ENCODE data around the gene SHH. TPM values are rescaled to one million over a fixed set of nuclear protein-coding genes. Genes with fewer than 3 reads are reported as not detected.

The SHH gene
- total and polyA plus RNA-seq, 2 experiments from 2014 or later, result not detected

DNA sequence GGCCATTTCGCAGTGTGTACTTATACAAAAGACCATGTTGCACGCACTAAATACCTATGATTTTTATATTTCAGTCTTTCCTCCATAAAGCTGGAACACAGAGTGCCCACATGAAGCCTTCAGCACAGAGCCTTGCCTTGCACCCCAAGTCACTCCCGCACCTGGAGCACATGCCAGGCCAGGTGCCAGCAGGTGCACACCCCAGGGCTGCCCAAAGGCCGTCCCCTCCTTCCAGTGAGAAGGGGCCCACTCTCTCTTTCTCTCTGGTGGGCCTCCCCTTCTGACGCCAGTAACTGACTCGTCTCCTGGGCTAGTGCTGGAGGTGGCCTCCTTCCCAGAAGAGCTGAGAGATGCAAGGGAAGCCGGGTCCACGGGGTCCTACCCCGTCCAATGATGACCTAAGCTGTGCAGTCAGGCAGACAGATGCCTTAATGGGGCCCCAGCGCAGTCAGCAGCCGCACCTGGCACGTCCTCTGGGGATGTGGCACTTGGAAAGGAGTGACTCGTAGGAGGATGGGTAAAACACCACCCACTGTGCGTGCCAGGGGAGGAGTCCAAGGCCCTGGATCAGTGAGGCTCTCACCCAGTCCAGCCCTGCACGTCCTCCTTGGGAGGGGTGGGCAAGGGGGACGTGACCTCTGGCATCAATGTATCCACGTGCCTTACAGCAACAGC, 17.7 kb upstream of the SHH start:
- Histone ChIP-seq H2AFZ (no peak overlapping the region), H3K4me1 (ENCODE audit: insufficient read depth) (no peaks in the 10 kb centered on the region), H3F3A (replicated peaks; ENCODE audit: low read depth) (no peaks in the 10 kb centered on the region), H3K36me3 (ENCODE audit: insufficient read depth) (no peaks in the 10 kb centered on the region), H3K9me2 (ENCODE audit: insufficient read depth) (no peaks in the 10 kb centered on the region), H3K4me3 (no peak overlapping the region), H3K27ac (ENCODE audit: low read depth) (no peak overlapping the region), H3K4me2 (no peak overlapping the region), H3K27me3 (ENCODE audit: insufficient read depth) (no peaks in the 10 kb centered on the region), H4K20me1 (replicated peaks; ENCODE audit: insufficient read depth) (no peaks in the 10 kb centered on the region), H3K79me2 (replicated peaks; ENCODE audit: insufficient read depth) (no peaks in the 10 kb centered on the region)
- no peak for TF ChIP-seq ZNF114 (CRISPR knock-in tag; IDR thresholded peaks at IDR 0.05)
- TF ChIP-seq ZNF331 (CRISPR knock-in tag; IDR thresholded peaks at IDR 0.05; ENCODE audit: low read depth), result no peak
- no peak for TF ChIP-seq EZH2phosphoT487 (IDR thresholded peaks at IDR 0.05; ENCODE audit: unreplicated experiment)
- TF ChIP-seq POLR2AphosphoS5 (IDR thresholded peaks at IDR 0.05; ENCODE audit: low read depth), result no peak
- TF ChIP-seq, protein P1, sequence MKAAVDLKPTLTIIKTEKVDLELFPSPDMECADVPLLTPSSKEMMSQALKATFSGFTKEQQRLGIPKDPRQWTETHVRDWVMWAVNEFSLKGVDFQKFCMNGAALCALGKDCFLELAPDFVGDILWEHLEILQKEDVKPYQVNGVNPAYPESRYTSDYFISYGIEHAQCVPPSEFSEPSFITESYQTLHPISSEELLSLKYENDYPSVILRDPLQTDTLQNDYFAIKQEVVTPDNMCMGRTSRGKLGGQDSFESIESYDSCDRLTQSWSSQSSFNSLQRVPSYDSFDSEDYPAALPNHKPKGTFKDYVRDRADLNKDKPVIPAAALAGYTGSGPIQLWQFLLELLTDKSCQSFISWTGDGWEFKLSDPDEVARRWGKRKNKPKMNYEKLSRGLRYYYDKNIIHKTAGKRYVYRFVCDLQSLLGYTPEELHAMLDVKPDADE (IDR thresholded peaks at IDR 0.05), result no peak
- TF ChIP-seq NANOG (IDR thresholded peaks at IDR 0.05; ENCODE audit: borderline replicate concordance), result no peak
- TF ChIP-seq, protein P2, sequence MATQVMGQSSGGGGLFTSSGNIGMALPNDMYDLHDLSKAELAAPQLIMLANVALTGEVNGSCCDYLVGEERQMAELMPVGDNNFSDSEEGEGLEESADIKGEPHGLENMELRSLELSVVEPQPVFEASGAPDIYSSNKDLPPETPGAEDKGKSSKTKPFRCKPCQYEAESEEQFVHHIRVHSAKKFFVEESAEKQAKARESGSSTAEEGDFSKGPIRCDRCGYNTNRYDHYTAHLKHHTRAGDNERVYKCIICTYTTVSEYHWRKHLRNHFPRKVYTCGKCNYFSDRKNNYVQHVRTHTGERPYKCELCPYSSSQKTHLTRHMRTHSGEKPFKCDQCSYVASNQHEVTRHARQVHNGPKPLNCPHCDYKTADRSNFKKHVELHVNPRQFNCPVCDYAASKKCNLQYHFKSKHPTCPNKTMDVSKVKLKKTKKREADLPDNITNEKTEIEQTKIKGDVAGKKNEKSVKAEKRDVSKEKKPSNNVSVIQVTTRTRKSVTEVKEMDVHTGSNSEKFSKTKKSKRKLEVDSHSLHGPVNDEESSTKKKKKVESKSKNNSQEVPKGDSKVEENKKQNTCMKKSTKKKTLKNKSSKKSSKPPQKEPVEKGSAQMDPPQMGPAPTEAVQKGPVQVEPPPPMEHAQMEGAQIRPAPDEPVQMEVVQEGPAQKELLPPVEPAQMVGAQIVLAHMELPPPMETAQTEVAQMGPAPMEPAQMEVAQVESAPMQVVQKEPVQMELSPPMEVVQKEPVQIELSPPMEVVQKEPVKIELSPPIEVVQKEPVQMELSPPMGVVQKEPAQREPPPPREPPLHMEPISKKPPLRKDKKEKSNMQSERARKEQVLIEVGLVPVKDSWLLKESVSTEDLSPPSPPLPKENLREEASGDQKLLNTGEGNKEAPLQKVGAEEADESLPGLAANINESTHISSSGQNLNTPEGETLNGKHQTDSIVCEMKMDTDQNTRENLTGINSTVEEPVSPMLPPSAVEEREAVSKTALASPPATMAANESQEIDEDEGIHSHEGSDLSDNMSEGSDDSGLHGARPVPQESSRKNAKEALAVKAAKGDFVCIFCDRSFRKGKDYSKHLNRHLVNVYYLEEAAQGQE (IDR thresholded peaks at IDR 0.05; ENCODE audit: unreplicated experiment), result no peak
- no peak for TF ChIP-seq JUNB (IDR thresholded peaks at IDR 0.05; ENCODE audit: unreplicated experiment)
- no peak for TF ChIP-seq STAT1 (IDR thresholded peaks at IDR 0.05; ENCODE audit: unreplicated experiment)
- no peak for TF ChIP-seq EZH2 (IDR thresholded peaks at IDR 0.05; ENCODE audit: low read depth, unreplicated experiment)
- TF ChIP-seq, protein P3, sequence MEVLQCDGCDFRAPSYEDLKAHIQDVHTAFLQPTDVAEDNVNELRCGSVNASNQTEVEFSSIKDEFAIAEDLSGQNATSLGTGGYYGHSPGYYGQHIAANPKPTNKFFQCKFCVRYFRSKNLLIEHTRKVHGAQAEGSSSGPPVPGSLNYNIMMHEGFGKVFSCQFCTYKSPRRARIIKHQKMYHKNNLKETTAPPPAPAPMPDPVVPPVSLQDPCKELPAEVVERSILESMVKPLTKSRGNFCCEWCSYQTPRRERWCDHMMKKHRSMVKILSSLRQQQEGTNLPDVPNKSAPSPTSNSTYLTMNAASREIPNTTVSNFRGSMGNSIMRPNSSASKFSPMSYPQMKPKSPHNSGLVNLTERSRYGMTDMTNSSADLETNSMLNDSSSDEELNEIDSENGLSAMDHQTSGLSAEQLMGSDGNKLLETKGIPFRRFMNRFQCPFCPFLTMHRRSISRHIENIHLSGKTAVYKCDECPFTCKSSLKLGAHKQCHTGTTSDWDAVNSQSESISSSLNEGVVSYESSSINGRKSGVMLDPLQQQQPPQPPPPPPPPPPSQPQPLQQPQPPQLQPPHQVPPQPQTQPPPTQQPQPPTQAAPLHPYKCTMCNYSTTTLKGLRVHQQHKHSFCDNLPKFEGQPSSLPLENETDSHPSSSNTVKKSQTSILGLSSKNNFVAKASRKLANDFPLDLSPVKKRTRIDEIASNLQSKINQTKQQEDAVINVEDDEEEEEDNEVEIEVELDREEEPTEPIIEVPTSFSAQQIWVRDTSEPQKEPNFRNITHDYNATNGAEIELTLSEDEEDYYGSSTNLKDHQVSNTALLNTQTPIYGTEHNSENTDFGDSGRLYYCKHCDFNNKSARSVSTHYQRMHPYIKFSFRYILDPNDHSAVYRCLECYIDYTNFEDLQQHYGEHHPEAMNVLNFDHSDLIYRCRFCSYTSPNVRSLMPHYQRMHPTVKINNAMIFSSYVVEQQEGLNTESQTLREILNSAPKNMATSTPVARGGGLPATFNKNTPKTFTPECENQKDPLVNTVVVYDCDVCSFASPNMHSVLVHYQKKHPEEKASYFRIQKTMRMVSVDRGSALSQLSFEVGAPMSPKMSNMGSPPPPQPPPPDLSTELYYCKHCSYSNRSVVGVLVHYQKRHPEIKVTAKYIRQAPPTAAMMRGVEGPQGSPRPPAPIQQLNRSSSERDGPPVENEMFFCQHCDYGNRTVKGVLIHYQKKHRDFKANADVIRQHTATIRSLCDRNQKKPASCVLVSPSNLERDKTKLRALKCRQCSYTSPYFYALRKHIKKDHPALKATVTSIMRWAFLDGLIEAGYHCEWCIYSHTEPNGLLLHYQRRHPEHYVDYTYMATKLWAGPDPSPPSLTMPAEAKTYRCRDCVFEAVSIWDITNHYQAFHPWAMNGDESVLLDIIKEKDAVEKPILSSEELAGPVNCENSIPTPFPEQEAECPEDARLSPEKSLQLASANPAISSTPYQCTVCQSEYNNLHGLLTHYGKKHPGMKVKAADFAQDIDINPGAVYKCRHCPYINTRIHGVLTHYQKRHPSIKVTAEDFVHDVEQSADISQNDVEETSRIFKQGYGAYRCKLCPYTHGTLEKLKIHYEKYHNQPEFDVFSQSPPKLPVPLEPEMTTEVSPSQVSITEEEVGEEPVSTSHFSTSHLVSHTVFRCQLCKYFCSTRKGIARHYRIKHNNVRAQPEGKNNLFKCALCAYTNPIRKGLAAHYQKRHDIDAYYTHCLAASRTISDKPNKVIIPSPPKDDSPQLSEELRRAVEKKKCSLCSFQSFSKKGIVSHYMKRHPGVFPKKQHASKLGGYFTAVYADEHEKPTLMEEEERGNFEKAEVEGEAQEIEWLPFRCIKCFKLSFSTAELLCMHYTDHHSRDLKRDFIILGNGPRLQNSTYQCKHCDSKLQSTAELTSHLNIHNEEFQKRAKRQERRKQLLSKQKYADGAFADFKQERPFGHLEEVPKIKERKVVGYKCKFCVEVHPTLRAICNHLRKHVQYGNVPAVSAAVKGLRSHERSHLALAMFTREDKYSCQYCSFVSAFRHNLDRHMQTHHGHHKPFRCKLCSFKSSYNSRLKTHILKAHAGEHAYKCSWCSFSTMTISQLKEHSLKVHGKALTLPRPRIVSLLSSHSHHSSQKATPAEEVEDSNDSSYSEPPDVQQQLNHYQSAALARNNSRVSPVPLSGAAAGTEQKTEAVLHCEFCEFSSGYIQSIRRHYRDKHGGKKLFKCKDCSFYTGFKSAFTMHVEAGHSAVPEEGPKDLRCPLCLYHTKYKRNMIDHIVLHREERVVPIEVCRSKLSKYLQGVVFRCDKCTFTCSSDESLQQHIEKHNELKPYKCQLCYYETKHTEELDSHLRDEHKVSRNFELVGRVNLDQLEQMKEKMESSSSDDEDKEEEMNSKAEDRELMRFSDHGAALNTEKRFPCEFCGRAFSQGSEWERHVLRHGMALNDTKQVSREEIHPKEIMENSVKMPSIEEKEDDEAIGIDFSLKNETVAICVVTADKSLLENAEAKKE (CRISPR knock-in tag; IDR thresholded peaks at IDR 0.05), result no peak
- TF ChIP-seq, protein P4, sequence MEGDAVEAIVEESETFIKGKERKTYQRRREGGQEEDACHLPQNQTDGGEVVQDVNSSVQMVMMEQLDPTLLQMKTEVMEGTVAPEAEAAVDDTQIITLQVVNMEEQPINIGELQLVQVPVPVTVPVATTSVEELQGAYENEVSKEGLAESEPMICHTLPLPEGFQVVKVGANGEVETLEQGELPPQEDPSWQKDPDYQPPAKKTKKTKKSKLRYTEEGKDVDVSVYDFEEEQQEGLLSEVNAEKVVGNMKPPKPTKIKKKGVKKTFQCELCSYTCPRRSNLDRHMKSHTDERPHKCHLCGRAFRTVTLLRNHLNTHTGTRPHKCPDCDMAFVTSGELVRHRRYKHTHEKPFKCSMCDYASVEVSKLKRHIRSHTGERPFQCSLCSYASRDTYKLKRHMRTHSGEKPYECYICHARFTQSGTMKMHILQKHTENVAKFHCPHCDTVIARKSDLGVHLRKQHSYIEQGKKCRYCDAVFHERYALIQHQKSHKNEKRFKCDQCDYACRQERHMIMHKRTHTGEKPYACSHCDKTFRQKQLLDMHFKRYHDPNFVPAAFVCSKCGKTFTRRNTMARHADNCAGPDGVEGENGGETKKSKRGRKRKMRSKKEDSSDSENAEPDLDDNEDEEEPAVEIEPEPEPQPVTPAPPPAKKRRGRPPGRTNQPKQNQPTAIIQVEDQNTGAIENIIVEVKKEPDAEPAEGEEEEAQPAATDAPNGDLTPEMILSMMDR (conservative IDR thresholded peaks at IDR 0.05; ENCODE audit: low read depth in 2 of 2), result no peak
- no peak for TF ChIP-seq CREB1 (CRISPR knock-in tag; IDR thresholded peaks at IDR 0.05; ENCODE audit: low read depth)
- Mint-ChIP-seq H3K27ac (no peak overlapping the region), H3K36me3 (ENCODE audit: low read depth) (no peaks in the 10 kb centered on the region), H3K9me3 (no peaks in the 10 kb centered on the region), H3K27me3 (ENCODE audit: insufficient read depth, low read depth, poor library complexity) (peaks cover 5% of the 10 kb centered on the region), H3K4me1 (peaks cover 6% of the 10 kb centered on the region; the same call in 2 of the 3 replicates), H3K4me3 (no peak overlapping the region)
- ATAC-seq (no peak), DNase-seq (ENCODE audit: low spot score) (no peak)

Data from GM23338 (cell line).